ENCODE data around the gene AFF3.
A peak's percentile ranks its signal among the peaks of the same experiment; 100 is the strongest.
"Not testable (repeated sequence)": the region's sequence is repeated elsewhere in the genome, so short reads cannot be mapped to it uniquely, and the experiment has no call there.

Gene AFF3

GRCh38 chr2:100106460-100106859 lies 35.9 kb downstream of the AFF3 start:
- peak; percentile 40 for DNase-seq (ENCODE audit: low spot score)

GRCh38 chr2:100105678-100106054 lies 36.7 kb downstream of the AFF3 start:
- DNase-seq (ENCODE audit: low spot score): no peak

- peak; percentile 38 for DNase-seq (ENCODE audit: low spot score)
Observed at GRCh38 chr2:100104718-100105677, 37.4 kb downstream of the AFF3 start.

GRCh38 chr2:100104265-100104664 lies 38.1 kb downstream of the AFF3 start:
- DNase-seq (ENCODE audit: low spot score): not testable (repeated sequence)

GRCh38 chr2:100103527-100104252 lies 38.7 kb downstream of the AFF3 start:
- DNase-seq (ENCODE audit: low spot score): not testable (repeated sequence)

- not testable (repeated sequence) for DNase-seq (ENCODE audit: low spot score)
Observed at GRCh38 chr2:100102466-100103180, 39.8 kb downstream of the AFF3 start.

- not testable (repeated sequence) for DNase-seq (ENCODE audit: low spot score)
Observed at GRCh38 chr2:100098855-100099254, 43.5 kb downstream of the AFF3 start.

GRCh38 chr2:100097611-100098294 lies 44.6 kb downstream of the AFF3 start:
- DNase-seq (ENCODE audit: low spot score): not testable (repeated sequence)

GRCh38 chr2:100095845-100096244 lies 46.5 kb downstream of the AFF3 start:
- not testable (repeated sequence) for DNase-seq (ENCODE audit: low spot score)

GRCh38 chr2:100091807-100092206 lies 50.6 kb downstream of the AFF3 start:
- DNase-seq (ENCODE audit: low spot score): not testable (repeated sequence)

- DNase-seq (ENCODE audit: low spot score): not testable (repeated sequence)
Observed at GRCh38 chr2:100085744-100086143, 56.6 kb downstream of the AFF3 start.

GRCh38 chr2:100083421-100084216 lies 58.8 kb downstream of the AFF3 start:
- not testable (repeated sequence) for DNase-seq (ENCODE audit: low spot score)

GRCh38 chr2:100082302-100082978 lies 60.0 kb downstream of the AFF3 start:
- not testable (repeated sequence) for DNase-seq (ENCODE audit: low spot score)

GRCh38 chr2:100077935-100078334 lies 64.5 kb downstream of the AFF3 start:
- DNase-seq (ENCODE audit: low spot score): no peak

GRCh38 chr2:100077456-100077855 lies 64.9 kb downstream of the AFF3 start:
- DNase-seq (ENCODE audit: low spot score): no peak

- DNase-seq (ENCODE audit: low spot score): no peak
Observed at GRCh38 chr2:100075532-100075931, 66.9 kb downstream of the AFF3 start.

GRCh38 chr2:100073110-100073509 lies 69.3 kb downstream of the AFF3 start:
- DNase-seq (ENCODE audit: low spot score): no peak

- DNase-seq (ENCODE audit: low spot score): no peak
Observed at GRCh38 chr2:100072503-100072902, 69.9 kb downstream of the AFF3 start.

- DNase-seq (ENCODE audit: low spot score): no peak
Observed at GRCh38 chr2:100071335-100072043, 70.9 kb downstream of the AFF3 start.

- no peak for DNase-seq (ENCODE audit: low spot score)
Observed at GRCh38 chr2:100070078-100070477, 72.3 kb downstream of the AFF3 start.

Data from HuH-7 (cell line).